Measurements from ENCODE around the gene PYDC1. TPM values are rescaled to one million over a fixed set of nuclear protein-coding genes. Genes with fewer than 3 reads are reported as not detected.

Gene PYDC1
- total and polyA plus RNA-seq, 2 of the 13 experiments (the other 11 are each of a cell fraction or from before 2014, with no cell fraction given), result not detected

GRCh38 chr16:31187808-31188189 is 29.1 kb downstream of the PYDC1 start:
- Histone ChIP-seq H3K79me2 (ENCODE audit: insufficient read depth, low read length) (peaks cover 36% of the 10 kb centered on the region), H3K9ac (ENCODE audit: insufficient read depth, low read depth, low read length) (no peak overlapping the region), H3K9me3 (ENCODE audit: low read length) (no peaks in the 10 kb centered on the region), H4K20me1 (ENCODE audit: insufficient read depth, low read length) (peaks cover 87% of the 10 kb centered on the region), H3K4me2 (ENCODE audit: low read depth, low read length) (no peak overlapping the region), H3K4me1 (ENCODE audit: insufficient read depth, low read length) (peaks cover 40% of the 10 kb centered on the region), H2AFZ (ENCODE audit: low read length) (no peak overlapping the region), H3K27ac (ENCODE audit: extremely low read length, insufficient read depth, low read length) (no peak overlapping the region), H3K36me3 (replicated peaks in 1 of 2; ENCODE audit: control insufficient read depth in 1 of 2, insufficient read depth in 2 of 2, low read length in 2 of 2) (peaks cover 62 to 98% of the 10 kb centered on the region in 2 experiments), H3K4me3 (replicated peaks in 1 of 3; ENCODE audit: insufficient read depth in 1 of 3, low read depth in 2 of 3, low read length in 3 of 3) (no peak overlapping the region), H3K27me3 (ENCODE audit: control insufficient read depth in 1 of 2, insufficient read depth in 2 of 2, low read length in 2 of 2) (no peaks in the 10 kb centered on the region)
- ChIA-PET CTCF (ENCODE audit: low intra/inter-chr PET ratio, low total read pairs) (no interaction called here), POLR2A (interaction anchor here (0.8 to 1.4 kb wide), 2 partner anchors 10 to 19 kb away, joined by 3 read pairs; no protein-coding TSS in a partner anchor)
- ATAC-seq (no peak), FAIRE-seq (no peak), DNase-seq (ENCODE audit: low spot score) (no peak)
- WGBS (ENCODE audit: low lambda C conversion rate), result 97% methylated on average over 8 of the region's 8 CpGs
- intact Hi-C loops (cut with micrococcal nuclease; ENCODE audit: unreplicated experiment), result no loop called here
- no TSS peak for BruUV-seq (replicated peaks)
- peak; percentile 3 for TF ChIP-seq AGO2 (optimal IDR thresholded peaks at IDR 0.05; ENCODE audit: low read depth, low read length)
- TF ChIP-seq ZNF232 (CRISPR knock-in tag; IDR thresholded peaks at IDR 0.05; ENCODE audit: borderline replicate concordance), result no peak
- TF ChIP-seq SMC3 (IDR thresholded peaks at IDR 0.05; ENCODE audit: low read length), result peak; percentile 10; the same call in 1 of the 2 replicates
- TF ChIP-seq POLR2A (IDR thresholded peaks at IDR 0.05; ENCODE audit: insufficient read depth in 1 of 2, low read depth in 2 of 2, low read length in 2 of 2), result peak in 1 of 2 experiments; percentile 38; a peak in 1 of 4 replicates
- TF ChIP-seq RAD21 (CRISPR knock-in tag; IDR thresholded peaks at IDR 0.05), result 0 out of 2 replicates have a peak, but pooled peaks have one; percentile 8
- peak; percentile 78 for TF ChIP-seq RBM22 (optimal IDR thresholded peaks at IDR 0.05; ENCODE audit: low read length)
- TF ChIP-seq DR1 (CRISPR knock-in tag; IDR thresholded peaks at IDR 0.05), result no peak
- TF ChIP-seq ZNF7 (CRISPR knock-in tag; IDR thresholded peaks at IDR 0.05), result no peak
- in situ Hi-C loops (cut with HindIII; ENCODE audit: extremely low pct_ligation_motif_present, low pct_unique_long_range_greater_than_20kb), result no loop called here

- BruUV-seq (replicated peaks), result no TSS peak
- DNase-seq (ENCODE audit: low spot score) (no peak), ATAC-seq (no peak), FAIRE-seq (no peak)
- H3K4me2 ChIP-seq (ENCODE audit: low read depth, low read length), result no peak overlapping the region
- WGBS (ENCODE audit: low lambda C conversion rate), result 97% methylated on average over 10 of the region's 10 CpGs
- POLR2A ChIA-PET, result interaction anchor here (0.8 to 1.4 kb wide), 2 partner anchors 11 to 20 kb away, joined by 3 read pairs; no protein-coding TSS in a partner anchor
- in situ Hi-C loops (cut with HindIII; ENCODE audit: extremely low pct_ligation_motif_present, low pct_unique_long_range_greater_than_20kb), result no loop called here
- H3K9ac ChIP-seq (ENCODE audit: insufficient read depth, low read depth, low read length), result no peak overlapping the region
- no peak overlapping the region for H2AFZ ChIP-seq (ENCODE audit: low read length)
- no peaks in the 10 kb centered on the region for H3K27me3 ChIP-seq (ENCODE audit: control insufficient read depth in 1 of 2, insufficient read depth in 2 of 2, low read length in 2 of 2)
- H3K9me3 ChIP-seq (ENCODE audit: low read length), result no peaks in the 10 kb centered on the region
- peaks cover 91% of the 10 kb centered on the region for H4K20me1 ChIP-seq (ENCODE audit: insufficient read depth, low read length)
- peaks cover 46% of the 10 kb centered on the region for H3K4me1 ChIP-seq (ENCODE audit: insufficient read depth, low read length)
- H3K27ac ChIP-seq (ENCODE audit: extremely low read length, insufficient read depth, low read length), result no peak overlapping the region
- H3K4me3 ChIP-seq (replicated peaks in 1 of 3; ENCODE audit: insufficient read depth in 1 of 3, low read depth in 2 of 3, low read length in 3 of 3), result no peak overlapping the region
- CTCF ChIA-PET (ENCODE audit: low intra/inter-chr PET ratio, low total read pairs), result no interaction called here
- peaks cover 42% of the 10 kb centered on the region for H3K79me2 ChIP-seq (ENCODE audit: insufficient read depth, low read length)
- peaks cover 60 to 99% of the 10 kb centered on the region in 2 experiments for H3K36me3 ChIP-seq (replicated peaks in 1 of 2; ENCODE audit: control insufficient read depth in 1 of 2, insufficient read depth in 2 of 2, low read length in 2 of 2)
- intact Hi-C loops (cut with micrococcal nuclease; ENCODE audit: unreplicated experiment), result no loop called here
- 0 out of 2 replicates have a peak, but pooled peaks have one; percentile 54 for TF ChIP-seq RBFOX2 (IDR thresholded peaks at IDR 0.05; ENCODE audit: low read depth, low read length)
- TF ChIP-seq ZBTB20 (CRISPR knock-in tag; IDR thresholded peaks at IDR 0.05; ENCODE audit: borderline replicate concordance, low read depth), result no peak
- no peak for TF ChIP-seq ZNF644 (CRISPR knock-in tag; IDR thresholded peaks at IDR 0.05; ENCODE audit: low read depth)
- TF ChIP-seq KAT7 (CRISPR knock-in tag; IDR thresholded peaks at IDR 0.05; ENCODE audit: borderline replicate concordance), result no peak
- peak; percentile 48; the same call in 1 of the 2 replicates for TF ChIP-seq MNT (IDR thresholded peaks at IDR 0.05)
- peak; percentile 44; the same call in 1 of the 2 replicates for TF ChIP-seq MBD4 (IDR thresholded peaks at IDR 0.05; ENCODE audit: borderline replicate concordance, low read length)
- peak; percentile 85 for TF ChIP-seq POLR2AphosphoS2 (IDR thresholded peaks at IDR 0.05; ENCODE audit: low read depth, low read length)
- peak; percentile 58; the same call in 1 of the 2 replicates for TF ChIP-seq PAF1 (CRISPR knock-in tag; IDR thresholded peaks at IDR 0.05)
- TF ChIP-seq MXD4 (CRISPR knock-in tag; IDR thresholded peaks at IDR 0.05), result no peak
- TF ChIP-seq PHF8 (CRISPR knock-in tag; IDR thresholded peaks at IDR 0.05), result 0 out of 2 replicates have a peak, but pooled peaks have one; percentile 2
- TF ChIP-seq HCFC1 (IDR thresholded peaks at IDR 0.05; ENCODE audit: low read depth, low read length), result no peak
- TF ChIP-seq ERF (CRISPR knock-in tag; IDR thresholded peaks at IDR 0.05), result no peak
These were observed 29.8 kb downstream of the PYDC1 start for GRCh38 chr16:31186930-31187807.

All from HepG2 (cell line).